WERI-Rb-1 (cell line): ENCODE data around the gene CNBD2.

Experiments used
- DNase-seq: peaks from one replicate; pipeline ENCODE4 v3.0.0-alpha.2; 2020
- H3K27ac ChIP-seq: fragments of 250-450 bp; sonication (Bioruptor Pico); 2 replicates; pipeline ENCODE4 v1.5.1; 2020; ENCODE audit warnings: mild to moderate bottlenecking, moderate library complexity
- H3K27me3 ChIP-seq: fragments of 250-450 bp; sonication (Bioruptor Pico); 2 replicates; pipeline ENCODE4 v1.5.1; 2021; ENCODE audit warnings: mild to moderate bottlenecking, low read depth, moderate library complexity; ENCODE audit not compliant: insufficient read depth, severe bottlenecking
- H3K36me3 ChIP-seq: fragments of 250-450 bp; sonication (Bioruptor Pico); 2 replicates; pipeline ENCODE4 v1.5.1; 2020; ENCODE audit warnings: mild to moderate bottlenecking, moderate library complexity
- H3K4me3 ChIP-seq: 2 replicates; pipeline ENCODE4 v1.5.1; 2011; ENCODE audit warnings: low read depth, mild to moderate bottlenecking, control low read depth, low read length
- H3K9me3 ChIP-seq: fragments of 250-450 bp; sonication (Bioruptor Pico); 2 replicates; pipeline ENCODE4 v1.5.1; 2021; ENCODE audit warnings: mild to moderate bottlenecking, moderate library complexity; ENCODE audit not compliant: severe bottlenecking
- TF ChIP-seq, protein P1 (sequence below): IDR thresholded peaks from 2 replicates; pipeline ENCODE4 v1.5.1; 2011; ENCODE audit warnings: low read depth, mild to moderate bottlenecking, control low read depth, inconsistent platforms, low read length

Gene CNBD2

GRCh38 chr20:35978041-35978513 lies 9.7 kb downstream of the CNBD2 start:
- Histone ChIP-seq H3K27ac (no peak overlapping the region), H3K4me3 (no peak overlapping the region), H3K27me3 (no peaks in the 10 kb centered on the region), H3K9me3 (peaks cover 2% of the 10 kb centered on the region), H3K36me3 (no peaks in the 10 kb centered on the region)
- no peak for DNase-seq
- TF ChIP-seq, protein P1, sequence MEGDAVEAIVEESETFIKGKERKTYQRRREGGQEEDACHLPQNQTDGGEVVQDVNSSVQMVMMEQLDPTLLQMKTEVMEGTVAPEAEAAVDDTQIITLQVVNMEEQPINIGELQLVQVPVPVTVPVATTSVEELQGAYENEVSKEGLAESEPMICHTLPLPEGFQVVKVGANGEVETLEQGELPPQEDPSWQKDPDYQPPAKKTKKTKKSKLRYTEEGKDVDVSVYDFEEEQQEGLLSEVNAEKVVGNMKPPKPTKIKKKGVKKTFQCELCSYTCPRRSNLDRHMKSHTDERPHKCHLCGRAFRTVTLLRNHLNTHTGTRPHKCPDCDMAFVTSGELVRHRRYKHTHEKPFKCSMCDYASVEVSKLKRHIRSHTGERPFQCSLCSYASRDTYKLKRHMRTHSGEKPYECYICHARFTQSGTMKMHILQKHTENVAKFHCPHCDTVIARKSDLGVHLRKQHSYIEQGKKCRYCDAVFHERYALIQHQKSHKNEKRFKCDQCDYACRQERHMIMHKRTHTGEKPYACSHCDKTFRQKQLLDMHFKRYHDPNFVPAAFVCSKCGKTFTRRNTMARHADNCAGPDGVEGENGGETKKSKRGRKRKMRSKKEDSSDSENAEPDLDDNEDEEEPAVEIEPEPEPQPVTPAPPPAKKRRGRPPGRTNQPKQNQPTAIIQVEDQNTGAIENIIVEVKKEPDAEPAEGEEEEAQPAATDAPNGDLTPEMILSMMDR, result no peak

- Histone ChIP-seq H3K27me3 (no peaks in the 10 kb centered on the region), H3K4me3 (no peak overlapping the region), H3K27ac (no peak overlapping the region), H3K36me3 (no peaks in the 10 kb centered on the region), H3K9me3 (no peaks in the 10 kb centered on the region)
- TF ChIP-seq, protein P1, result no peak
- DNase-seq, result no peak
These were observed 11.2 kb downstream of the CNBD2 start for GRCh38 chr20:35979544-35979943.

- TF ChIP-seq, protein P1, result no peak
- H3K9me3 ChIP-seq, result no peaks in the 10 kb centered on the region
- no peak for DNase-seq
- H3K27ac ChIP-seq, result no peak overlapping the region
- no peaks in the 10 kb centered on the region for H3K36me3 ChIP-seq
- H3K27me3 ChIP-seq, result no peaks in the 10 kb centered on the region
- H3K4me3 ChIP-seq, result no peak overlapping the region
These were observed 13.6 kb downstream of the CNBD2 start for GRCh38 chr20:35981969-35982368.

GRCh38 chr20:35984382-35984781 lies 16.0 kb downstream of the CNBD2 start:
- Histone ChIP-seq H3K4me3 (no peak overlapping the region), H3K36me3 (no peaks in the 10 kb centered on the region), H3K27me3 (no peaks in the 10 kb centered on the region), H3K9me3 (no peaks in the 10 kb centered on the region), H3K27ac (no peak overlapping the region)
- DNase-seq, result no peak
- TF ChIP-seq, protein P1, result no peak

- no peaks in the 10 kb centered on the region for H3K9me3 ChIP-seq
- TF ChIP-seq, protein P1, result no peak
- H3K27me3 ChIP-seq, result no peaks in the 10 kb centered on the region
- no peak overlapping the region for H3K4me3 ChIP-seq
- no peak overlapping the region for H3K27ac ChIP-seq
- no peaks in the 10 kb centered on the region for H3K36me3 ChIP-seq
- DNase-seq, result no peak
These were observed 17.4 kb downstream of the CNBD2 start for GRCh38 chr20:35985806-35986205.

DNA sequence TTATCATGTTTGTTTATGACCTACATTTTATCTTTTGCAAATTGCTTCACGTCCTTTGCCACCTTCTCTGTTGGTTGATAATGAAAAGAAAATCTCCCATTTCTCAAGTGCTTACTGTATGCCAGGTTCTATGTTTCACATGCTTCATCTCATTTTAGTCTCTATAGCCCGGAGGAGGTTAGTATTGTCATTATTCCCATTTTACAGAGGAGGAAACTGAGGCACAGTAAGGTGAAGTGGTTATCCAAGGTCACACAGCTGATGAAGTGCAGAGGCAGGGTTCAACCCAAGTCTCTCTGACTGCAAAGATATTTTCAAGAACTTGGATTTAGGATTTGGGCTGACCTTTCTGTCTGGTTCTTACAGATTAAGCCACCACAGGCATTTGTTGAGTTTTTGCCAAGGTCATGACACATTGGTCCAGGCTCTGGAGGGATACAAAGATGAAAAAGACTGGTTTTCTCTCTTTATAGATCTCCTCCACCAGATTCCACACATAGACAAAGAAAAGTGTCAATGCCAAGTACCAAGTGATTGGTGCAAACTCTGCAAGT lies 20.6 kb downstream of the CNBD2 start:
- no peaks in the 10 kb centered on the region for H3K27me3 ChIP-seq
- H3K36me3 ChIP-seq, result no peaks in the 10 kb centered on the region
- DNase-seq, result no peak
- TF ChIP-seq, protein P1, result no peak
- H3K27ac ChIP-seq, result no peak overlapping the region
- H3K9me3 ChIP-seq, result no peaks in the 10 kb centered on the region
- no peak overlapping the region for H3K4me3 ChIP-seq
